GM08714 (cell line): Measurements from ENCODE around the gene SLC6A14.

Experiments
- H3K4me3 ChIP-seq: fragments of 200-500 bp; sonication (Bioruptor generic); 2 replicates; pipeline ENCODE4 v1.5.1; 2014; ENCODE audit warnings: mild to moderate bottlenecking, low read length, inconsistent platforms
- ZNF274 ChIP-seq: IDR thresholded peaks from 2 replicates; pipeline ENCODE4 v1.6.1; 2012; ENCODE audit warnings: mild to moderate bottlenecking, low read depth, low read length

Gene SLC6A14, protein sequence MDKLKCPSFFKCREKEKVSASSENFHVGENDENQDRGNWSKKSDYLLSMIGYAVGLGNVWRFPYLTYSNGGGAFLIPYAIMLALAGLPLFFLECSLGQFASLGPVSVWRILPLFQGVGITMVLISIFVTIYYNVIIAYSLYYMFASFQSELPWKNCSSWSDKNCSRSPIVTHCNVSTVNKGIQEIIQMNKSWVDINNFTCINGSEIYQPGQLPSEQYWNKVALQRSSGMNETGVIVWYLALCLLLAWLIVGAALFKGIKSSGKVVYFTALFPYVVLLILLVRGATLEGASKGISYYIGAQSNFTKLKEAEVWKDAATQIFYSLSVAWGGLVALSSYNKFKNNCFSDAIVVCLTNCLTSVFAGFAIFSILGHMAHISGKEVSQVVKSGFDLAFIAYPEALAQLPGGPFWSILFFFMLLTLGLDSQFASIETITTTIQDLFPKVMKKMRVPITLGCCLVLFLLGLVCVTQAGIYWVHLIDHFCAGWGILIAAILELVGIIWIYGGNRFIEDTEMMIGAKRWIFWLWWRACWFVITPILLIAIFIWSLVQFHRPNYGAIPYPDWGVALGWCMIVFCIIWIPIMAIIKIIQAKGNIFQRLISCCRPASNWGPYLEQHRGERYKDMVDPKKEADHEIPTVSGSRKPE

DNA sequence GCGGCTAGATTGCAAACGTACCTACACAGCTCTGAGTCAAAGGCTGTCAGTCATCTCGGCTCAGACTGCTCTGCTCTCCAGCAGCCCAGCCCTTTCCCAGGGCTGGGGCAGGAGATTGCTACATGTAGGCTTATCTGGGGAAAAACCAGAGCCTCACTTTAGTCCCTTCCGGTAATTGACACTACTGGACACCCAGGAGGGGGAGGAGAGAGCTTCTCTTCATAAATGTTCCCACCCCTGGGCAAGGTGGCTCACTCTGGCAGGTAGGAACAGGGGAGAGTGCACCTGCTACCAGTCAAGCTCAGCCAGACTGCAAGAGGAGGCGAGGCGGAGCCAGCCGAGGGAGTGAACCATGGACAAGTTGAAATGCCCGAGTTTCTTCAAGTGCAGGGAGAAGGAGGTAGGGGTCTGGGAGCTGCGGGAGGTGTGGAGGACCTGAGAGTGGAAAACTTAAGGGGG lies at the start of gene SLC6A14:
Gene SLC6A14 (plus strand): TSS at position 249 of the 459 bp plus-strand sequence. CDS start 104 bp downstream, at position 353.
- H3K4me3 ChIP-seq = no peak within 1 kb of the TSS
- no peak for TF ChIP-seq ZNF274

DNA sequence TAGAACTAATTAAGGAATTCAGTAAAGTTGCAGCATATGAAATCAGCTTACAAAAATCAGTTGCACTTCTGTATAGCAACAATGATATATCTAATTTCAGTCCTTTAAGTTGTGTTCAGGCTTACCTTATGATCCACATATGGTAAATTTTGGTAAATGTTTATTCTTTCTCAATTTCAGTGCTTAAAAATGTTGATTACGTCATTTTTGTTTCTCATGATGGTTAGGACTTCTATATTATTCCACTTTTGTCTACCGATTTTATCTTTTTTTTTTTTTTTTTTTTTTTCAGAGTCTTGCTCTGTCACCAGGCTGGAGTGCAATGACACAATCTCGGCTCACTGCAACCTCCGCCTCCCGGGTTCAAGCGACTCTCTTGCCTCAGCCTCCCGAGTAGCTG lies 40.7 kb upstream of the SLC6A14 start:
- no peak for TF ChIP-seq ZNF274

DNA sequence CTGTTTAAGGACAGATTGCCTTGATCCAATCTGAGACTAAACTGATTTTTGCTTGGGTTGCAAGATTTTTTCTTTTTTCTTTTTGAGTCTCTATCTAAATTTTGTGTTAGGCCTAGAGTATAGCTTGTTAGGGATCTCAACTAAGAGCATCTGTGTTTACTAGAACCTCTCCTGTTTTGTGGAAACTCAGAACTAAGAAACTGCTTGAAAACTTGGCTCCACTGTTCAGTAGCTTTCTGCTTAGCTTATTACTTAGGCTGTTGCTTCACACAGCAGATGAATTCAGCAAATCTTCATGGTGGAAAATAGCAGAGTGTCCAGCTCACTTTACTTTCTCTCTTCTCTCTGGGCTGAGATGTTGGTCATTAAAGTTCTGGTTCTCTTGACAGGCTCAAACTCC lies 36.7 kb upstream of the SLC6A14 start:
- TF ChIP-seq ZNF274 = no peak
- H3K4me3 ChIP-seq = no peak overlapping the region

More for the DNA sequence above, 40.7 kb upstream of the SLC6A14 start:
- H3K4me3 ChIP-seq = no peak overlapping the region

DNA sequence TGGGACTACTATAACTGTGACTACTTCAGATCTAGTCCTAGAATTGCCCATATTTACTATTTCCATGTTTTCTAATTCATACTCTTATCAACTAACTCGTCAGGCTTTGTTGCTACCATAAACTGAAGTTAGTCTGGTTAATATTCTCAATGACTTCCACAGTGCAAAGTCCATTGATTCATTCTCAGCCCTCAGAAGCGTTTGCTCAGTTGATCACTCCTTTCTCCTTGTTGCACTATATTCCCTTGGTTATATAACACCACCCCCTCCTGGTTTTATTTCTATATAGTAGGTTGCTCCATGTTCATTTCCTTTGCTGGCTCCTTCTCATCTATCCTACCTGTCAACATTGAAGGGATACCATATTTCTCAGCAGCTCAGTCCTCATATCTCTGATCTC lies 27.2 kb upstream of the SLC6A14 start:
- TF ChIP-seq ZNF274 = no peak
- H3K4me3 ChIP-seq = no peak overlapping the region

DNA sequence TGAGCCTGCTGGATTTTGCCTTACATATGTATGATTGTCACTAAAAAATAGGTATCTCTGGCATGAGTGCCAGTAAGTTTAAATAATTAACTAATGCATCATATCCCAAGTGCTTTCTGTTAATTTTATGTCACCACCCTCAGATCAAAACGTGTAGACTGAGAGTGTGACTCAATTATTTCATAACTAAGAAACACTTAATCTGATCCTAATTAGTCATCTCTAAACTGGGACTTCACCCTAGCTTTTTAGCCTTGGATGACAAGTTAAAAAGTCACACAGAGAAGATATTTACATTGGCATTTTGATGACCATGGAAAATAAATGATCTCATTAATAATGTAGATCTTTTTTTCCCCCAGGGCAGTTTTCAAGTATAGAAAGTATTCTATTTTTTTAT lies 23.1 kb upstream of the SLC6A14 start:
- TF ChIP-seq ZNF274 = no peak
- no peak overlapping the region for H3K4me3 ChIP-seq

DNA sequence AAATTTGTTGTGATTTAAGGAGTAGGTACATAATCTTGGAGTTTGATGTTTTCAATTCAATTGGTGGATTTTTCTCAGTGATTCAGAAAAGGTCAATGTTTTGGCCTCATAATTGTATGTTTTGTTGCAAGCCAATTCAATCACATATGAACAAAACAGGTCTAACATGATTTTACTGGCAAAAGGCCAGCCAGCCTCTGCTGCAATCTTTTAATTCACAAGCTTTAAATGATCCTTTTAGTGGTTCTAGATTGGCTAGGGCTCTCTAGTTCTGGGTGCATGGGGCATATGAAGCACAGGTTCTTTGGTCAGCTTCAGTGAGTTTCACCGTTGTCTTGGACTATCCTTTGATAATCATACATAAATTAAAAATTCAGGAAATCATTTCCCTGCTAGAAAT lies 19.2 kb upstream of the SLC6A14 start:
- H3K4me3 ChIP-seq = no peak overlapping the region
- no peak for TF ChIP-seq ZNF274

DNA sequence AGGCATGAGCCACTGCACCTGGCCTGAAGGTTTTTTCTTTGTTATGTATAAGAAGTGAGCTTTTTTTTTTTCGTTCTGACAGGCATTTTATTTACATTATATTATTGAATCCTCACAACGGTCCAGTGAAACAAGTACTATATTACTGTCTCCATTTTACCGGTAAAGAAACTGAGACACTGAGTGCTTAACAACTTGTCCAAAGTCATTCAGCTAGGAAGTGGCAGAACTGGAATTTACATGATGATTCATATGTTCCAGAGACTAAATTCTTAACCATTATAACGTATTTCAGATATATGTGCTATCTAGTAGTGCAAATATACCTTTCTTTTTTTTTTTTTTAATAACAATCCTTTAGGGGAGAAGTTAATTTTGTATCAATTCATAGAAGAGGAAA lies 18.4 kb upstream of the SLC6A14 start:
- no peak overlapping the region for H3K4me3 ChIP-seq
- no peak for TF ChIP-seq ZNF274

DNA sequence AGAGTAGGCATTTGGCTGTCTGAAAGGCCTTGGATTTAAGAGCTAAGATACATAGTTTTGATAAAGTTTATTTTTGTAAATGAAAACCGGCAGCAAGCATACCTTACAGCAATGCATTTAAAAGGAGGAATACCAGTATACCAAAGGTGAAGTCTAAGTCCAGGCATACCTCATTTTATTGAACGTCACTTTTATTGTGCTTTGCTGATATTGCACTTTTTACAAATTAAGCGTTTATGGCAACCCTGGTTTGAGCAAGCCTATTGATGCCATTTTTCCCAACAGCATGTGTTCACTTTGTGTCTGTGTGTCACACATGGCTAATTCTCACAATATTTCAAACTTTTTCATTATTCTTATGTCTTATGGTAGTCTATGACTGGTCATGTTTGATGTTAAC lies 8.4 kb upstream of the SLC6A14 start:
- H3K4me3 ChIP-seq = no peak overlapping the region
- no peak for TF ChIP-seq ZNF274

DNA sequence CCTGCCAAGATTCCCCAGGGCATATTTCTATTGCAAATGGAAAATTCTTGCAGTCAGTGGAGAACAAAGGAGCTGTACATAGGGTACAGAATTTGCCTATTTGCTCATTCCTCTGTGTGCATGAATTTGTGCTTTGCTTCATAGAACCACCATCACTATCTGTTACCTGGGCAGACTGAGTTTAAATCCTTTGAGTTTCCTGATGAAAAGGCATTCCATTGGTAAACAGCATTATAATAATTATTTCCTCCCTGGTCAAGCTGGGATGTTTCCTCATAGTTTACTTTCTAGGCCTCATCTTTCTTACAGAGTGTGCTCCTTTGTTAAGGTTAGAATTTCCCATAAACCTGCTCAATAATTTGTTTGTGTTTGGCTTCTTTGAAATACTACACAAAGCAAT lies 809 bp upstream of the SLC6A14 start:
- TF ChIP-seq ZNF274 = no peak
- H3K4me3 ChIP-seq = no peak overlapping the region

DNA sequence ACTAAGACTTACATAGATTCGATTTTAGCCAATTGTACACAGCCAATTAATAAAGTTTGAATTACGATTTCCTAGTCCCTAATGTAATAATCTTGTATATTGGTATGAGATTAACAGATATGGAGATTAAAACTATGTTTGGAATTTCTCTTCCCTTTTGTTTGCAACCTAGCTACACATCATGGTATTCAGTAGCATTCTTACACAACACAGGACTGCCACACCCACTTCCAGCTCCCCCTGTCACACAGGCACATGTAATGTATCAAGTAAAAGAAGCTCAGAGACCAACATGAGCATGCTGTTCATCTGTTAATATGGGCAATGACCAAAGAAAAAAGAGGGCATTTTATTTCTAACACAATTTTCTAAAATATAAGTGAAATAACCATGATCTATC lies 12.8 kb downstream of the SLC6A14 start:
- TF ChIP-seq ZNF274 = no peak
- no peak overlapping the region for H3K4me3 ChIP-seq

DNA sequence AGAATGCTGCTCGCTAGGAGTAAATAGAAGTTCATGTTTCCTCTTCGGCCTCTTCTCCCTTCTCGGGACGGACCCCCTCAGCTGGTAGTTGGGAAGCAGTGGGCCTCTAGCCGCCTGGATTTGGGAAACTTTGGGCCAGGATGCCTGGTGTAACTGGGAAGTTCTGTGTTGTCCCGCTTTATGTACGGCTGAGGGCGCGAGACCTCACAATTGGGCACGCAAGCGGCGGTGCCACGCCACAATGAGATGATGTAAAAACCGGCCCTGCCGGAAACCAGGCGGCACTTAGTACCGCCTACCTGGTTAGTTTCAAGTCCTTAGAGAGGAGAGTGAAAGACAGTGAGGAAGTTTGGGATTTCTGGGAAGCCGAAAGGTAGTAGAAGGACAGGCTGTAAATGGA lies 26.4 kb downstream of the SLC6A14 start, which contains the start of gene CT83:
Gene CT83 (minus strand): TSS at position 155 of the 400 bp plus-strand sequence. CDS start 120 bp downstream, at position 35.
- no peak within 1 kb of the TSS for H3K4me3 ChIP-seq
- no peak for TF ChIP-seq ZNF274

DNA sequence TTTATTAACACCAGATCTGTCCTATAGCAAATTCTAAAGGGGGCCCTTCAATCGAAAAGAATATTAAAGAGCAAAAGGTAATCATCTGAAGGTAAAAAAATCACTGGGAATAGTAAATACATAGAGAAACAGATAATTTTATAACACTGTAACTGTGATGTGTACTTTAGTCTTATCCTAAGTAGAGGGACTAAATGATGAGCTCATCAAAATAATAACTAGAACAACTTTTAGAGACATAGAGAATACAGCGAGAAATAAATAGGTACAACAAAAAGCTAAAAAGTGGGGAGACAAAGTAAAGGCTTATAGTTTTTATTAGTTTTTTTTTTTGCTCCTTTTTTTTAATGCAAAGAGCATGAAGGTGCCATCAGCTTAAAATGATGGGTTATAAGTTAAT lies 43.7 kb downstream of the SLC6A14 start:
- TF ChIP-seq ZNF274 = no peak
- no peak overlapping the region for H3K4me3 ChIP-seq

DNA sequence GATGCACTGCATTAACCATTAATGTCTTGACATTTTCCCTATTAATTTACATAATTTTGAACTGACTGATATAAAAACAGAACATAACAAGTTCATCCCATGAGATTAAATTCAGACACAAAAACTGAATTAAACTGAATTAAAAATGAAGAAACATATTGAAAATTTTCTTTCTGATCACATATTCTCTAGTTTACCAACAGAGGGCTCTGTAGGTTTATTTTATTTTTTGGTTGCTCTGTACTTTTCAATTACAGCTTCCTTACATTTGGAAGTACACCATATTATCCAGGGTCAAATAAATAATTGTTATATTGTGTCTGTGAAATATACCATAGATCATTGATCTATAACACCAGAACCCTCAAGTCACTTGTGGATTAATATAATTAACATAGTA lies 53.7 kb downstream of the SLC6A14 start:
- no peak overlapping the region for H3K4me3 ChIP-seq
- no peak for TF ChIP-seq ZNF274

DNA sequence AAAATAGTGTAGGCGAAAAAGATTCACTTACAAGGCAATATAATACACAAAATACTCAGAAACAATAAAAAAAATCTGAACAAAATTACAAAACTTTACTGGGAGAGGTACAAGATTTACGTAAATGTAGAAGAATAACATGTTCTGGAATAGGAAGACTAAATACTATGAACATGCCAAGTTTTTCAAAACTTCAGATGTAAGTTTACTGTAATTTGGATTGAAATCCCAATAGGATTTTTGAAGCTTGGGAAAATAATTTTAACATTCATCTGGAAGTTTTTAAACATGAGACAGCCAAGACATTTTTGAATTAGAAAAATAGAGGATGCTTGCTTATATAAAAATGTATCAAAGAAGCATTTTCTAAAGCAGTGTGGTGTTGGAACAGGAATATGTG lies 56.9 kb downstream of the SLC6A14 start:
- no peak for TF ChIP-seq ZNF274
- no peak overlapping the region for H3K4me3 ChIP-seq

DNA sequence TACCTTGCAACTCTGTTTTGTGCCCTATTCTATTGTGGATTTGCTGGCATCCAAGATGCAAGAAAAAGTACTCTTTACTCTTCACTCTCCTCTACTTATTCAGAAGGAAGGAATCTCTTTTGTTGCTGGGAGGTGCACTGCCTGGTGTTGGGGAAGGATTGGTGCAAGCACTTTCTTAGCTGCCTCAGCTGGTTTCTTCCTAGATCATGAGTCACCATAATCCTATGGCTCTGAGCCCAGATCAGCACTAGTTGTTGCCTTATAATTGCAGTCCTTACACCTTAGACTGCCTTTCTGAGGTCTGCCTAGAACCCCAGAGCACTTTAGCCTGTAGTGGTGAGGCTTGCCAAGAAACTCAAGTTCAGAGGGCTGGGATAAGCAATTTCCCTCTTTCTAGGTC lies 63.4 kb downstream of the SLC6A14 start:
- no peak for TF ChIP-seq ZNF274
- H3K4me3 ChIP-seq = no peak overlapping the region
